HG03469 (cell line): ENCODE results near the gene S1PR1.
A peak's percentile ranks its signal among the peaks of the same experiment; 100 is the strongest.
"Not testable (repeated sequence)": the region's sequence is repeated elsewhere in the genome, so short reads cannot be mapped to it uniquely, and the experiment has no call there.

Source experiments
- ATAC-seq: cut with Tn5 transposase; IDR thresholded peaks from one replicate; pipeline ENCODE4 v1.9.1; 2021; ENCODE audit warnings: mild to moderate bottlenecking, moderate library complexity, moderate number of reproducible peaks; ENCODE audit not compliant: unreplicated experiment

Gene S1PR1

GRCh38 chr1:101236516-101237228 is at the start of gene S1PR1:
Gene S1PR1 (plus strand): TSS chr1:101237019. CDS start chr1:101238985, 1,966 bp downstream.
- ATAC-seq: no peak

- no peak for ATAC-seq
Measured at GRCh38 chr1:101187297-101187696, 49.5 kb upstream of the S1PR1 start.

- ATAC-seq: no peak
Measured at GRCh38 chr1:101188331-101188730, 48.5 kb upstream of the S1PR1 start.

- not testable (repeated sequence) for ATAC-seq
Measured at GRCh38 chr1:101188968-101189367, 47.9 kb upstream of the S1PR1 start.

- no peak for ATAC-seq
Measured at GRCh38 chr1:101190441-101190840, 46.4 kb upstream of the S1PR1 start.

GRCh38 chr1:101191049-101191448 is 45.8 kb upstream of the S1PR1 start:
- no peak for ATAC-seq

GRCh38 chr1:101193733-101194169 is 43.1 kb upstream of the S1PR1 start:
- ATAC-seq: no peak

GRCh38 chr1:101194746-101195145 is 42.1 kb upstream of the S1PR1 start:
- ATAC-seq: no peak

- no peak for ATAC-seq
Measured at GRCh38 chr1:101196668-101197067, 40.2 kb upstream of the S1PR1 start.

GRCh38 chr1:101198842-101199636 is 37.8 kb upstream of the S1PR1 start:
- peak; percentile 99 for ATAC-seq

GRCh38 chr1:101199637-101199982 is 37.2 kb upstream of the S1PR1 start:
- no peak for ATAC-seq

GRCh38 chr1:101200513-101200912 is 36.3 kb upstream of the S1PR1 start:
- ATAC-seq: no peak

GRCh38 chr1:101203820-101204540 is 32.8 kb upstream of the S1PR1 start:
- ATAC-seq: no peak

- ATAC-seq: no peak
Measured at GRCh38 chr1:101205457-101205856, 31.4 kb upstream of the S1PR1 start.

- ATAC-seq: not testable (repeated sequence)
Measured at GRCh38 chr1:101206139-101206538, 30.7 kb upstream of the S1PR1 start.

- ATAC-seq: not testable (repeated sequence)
Measured at GRCh38 chr1:101207271-101207670, 29.5 kb upstream of the S1PR1 start.

- ATAC-seq: no peak
Measured at GRCh38 chr1:101207891-101208290, 28.9 kb upstream of the S1PR1 start.

GRCh38 chr1:101215363-101216011 is 21.3 kb upstream of the S1PR1 start:
- no peak for ATAC-seq

GRCh38 chr1:101216623-101217022 is 20.2 kb upstream of the S1PR1 start:
- ATAC-seq: no peak

GRCh38 chr1:101217148-101217547 is 19.7 kb upstream of the S1PR1 start:
- ATAC-seq: no peak

GRCh38 chr1:101218968-101219367 is 17.9 kb upstream of the S1PR1 start:
- ATAC-seq: not testable (repeated sequence)
